ENCODE results near the gene HTR1E.

The HTR1E gene

GRCh38 chr6:86963352-86963751 is 26.0 kb downstream of the HTR1E start:
- Histone ChIP-seq H3K9me3 (no peaks in the 10 kb centered on the region), H3K4me1 (no peaks in the 10 kb centered on the region), H3K27me3 (no peaks in the 10 kb centered on the region), H3K4me3 (no peak overlapping the region), H3K36me3 (no peaks in the 10 kb centered on the region), H3K27ac (no peak overlapping the region)
- TF ChIP-seq CTCF (IDR thresholded peaks at IDR 0.05): no peak
- no peak for DNase-seq
- intact Hi-C loops (cut with DNase I; ENCODE audit: low total_unique reads): no loop called here

GRCh38 chr6:86964029-86964579 is 26.8 kb downstream of the HTR1E start:
- DNase-seq: no peak
- H3K4me3 ChIP-seq: no peak overlapping the region
- H3K27me3 ChIP-seq: no peaks in the 10 kb centered on the region
- intact Hi-C loops (cut with DNase I; ENCODE audit: low total_unique reads): no loop called here
- no peak for TF ChIP-seq CTCF (IDR thresholded peaks at IDR 0.05)
- H3K4me1 ChIP-seq: no peaks in the 10 kb centered on the region
- H3K36me3 ChIP-seq: no peaks in the 10 kb centered on the region
- H3K9me3 ChIP-seq: no peaks in the 10 kb centered on the region
- no peak overlapping the region for H3K27ac ChIP-seq

GRCh38 chr6:86966271-86966670 is 28.9 kb downstream of the HTR1E start:
- intact Hi-C loops (cut with DNase I; ENCODE audit: low total_unique reads): no loop called here
- Histone ChIP-seq H3K9me3 (no peaks in the 10 kb centered on the region), H3K27ac (no peak overlapping the region), H3K4me3 (no peak overlapping the region), H3K36me3 (no peaks in the 10 kb centered on the region), H3K27me3 (no peaks in the 10 kb centered on the region), H3K4me1 (no peaks in the 10 kb centered on the region)
- no peak for TF ChIP-seq CTCF (IDR thresholded peaks at IDR 0.05)
- no peak for DNase-seq

- Histone ChIP-seq H3K4me3 (no peak overlapping the region), H3K27me3 (no peaks in the 10 kb centered on the region), H3K4me1 (no peaks in the 10 kb centered on the region), H3K27ac (no peak overlapping the region), H3K9me3 (no peaks in the 10 kb centered on the region), H3K36me3 (no peaks in the 10 kb centered on the region)
- TF ChIP-seq CTCF (IDR thresholded peaks at IDR 0.05): no peak
- DNase-seq: no peak
- intact Hi-C loops (cut with DNase I; ENCODE audit: low total_unique reads): no loop called here
Observed at GRCh38 chr6:86969573-86969972, 32.2 kb downstream of the HTR1E start.

GRCh38 chr6:86973088-86973487 is 35.8 kb downstream of the HTR1E start:
- no peaks in the 10 kb centered on the region for H3K36me3 ChIP-seq
- H3K4me3 ChIP-seq: no peak overlapping the region
- intact Hi-C loops (cut with DNase I; ENCODE audit: low total_unique reads): no loop called here
- no peak overlapping the region for H3K27ac ChIP-seq
- no peaks in the 10 kb centered on the region for H3K9me3 ChIP-seq
- DNase-seq: no peak
- no peak for TF ChIP-seq CTCF (IDR thresholded peaks at IDR 0.05)
- H3K27me3 ChIP-seq: no peaks in the 10 kb centered on the region
- H3K4me1 ChIP-seq: no peaks in the 10 kb centered on the region

- DNase-seq: no peak
- no peak for TF ChIP-seq CTCF (IDR thresholded peaks at IDR 0.05)
- intact Hi-C loops (cut with DNase I; ENCODE audit: low total_unique reads): no loop called here
Observed at GRCh38 chr6:86978251-86978650, 40.9 kb downstream of the HTR1E start.

More at GRCh38 chr6:86978251-86978650, 40.9 kb downstream of the HTR1E start:
- Histone ChIP-seq H3K36me3 (no peaks in the 10 kb centered on the region), H3K27ac (no peak overlapping the region), H3K9me3 (no peaks in the 10 kb centered on the region), H3K4me1 (no peaks in the 10 kb centered on the region), H3K4me3 (no peak overlapping the region), H3K27me3 (no peaks in the 10 kb centered on the region)

Measured in tibial artery (tissue), 4 donors.